IMR-90 (cell line): Measurements from ENCODE around the gene TSPO. TPM values are rescaled to one million over a fixed set of nuclear protein-coding genes. Genes with fewer than 3 reads are reported as not detected.

Experiments
- ATAC-seq: fragments of 200-7000 bp; cut with Tn5 transposase; 2 replicates; pipeline ENCODE4 v1.9.1; 2020; ENCODE audit warnings: low read depth, mild to moderate bottlenecking, moderate library complexity
- BruUV-seq: library from RNA; stranded (reverse); fragments of 400-500 nt; replicated peaks from 2 replicates; lab custom pipeline; 2021; lab: Mats Ljungman, UMichigan
- CTCF ChIA-PET: fragments of 300-600 bp; formaldehyde crosslinking; extraction: SDS; loops from one replicate; lab custom pipeline; 2021; ENCODE audit warnings: antibody characterized with exemption; lab: Yijun Ruan, JAX
- POLR2A ChIA-PET: fragments of 300-600 bp; sonication (Branson Sonifier 250); formaldehyde crosslinking; loops from one replicate; lab custom pipeline; 2022; ENCODE audit warnings: antibody characterized with exemption; ENCODE audit not compliant: unreplicated experiment; lab: Charles Lee
- DNase-seq: peaks from one replicate; pipeline ENCODE4 v3.0.0; 2013
- H2AFZ ChIP-seq: replicated peaks from 2 replicates; pipeline ENCODE3; 2013; ENCODE audit warnings: low read length, mild to moderate bottlenecking; ENCODE audit not compliant: poor library complexity
- H2AK5ac ChIP-seq: 2 replicates; pipeline ENCODE4 v1.6.1; 2013; ENCODE audit warnings: low read depth, low read length, inconsistent platforms
- H2AK9ac ChIP-seq: replicated peaks from 2 replicates; pipeline ENCODE3; 2013; ENCODE audit warnings: mild to moderate bottlenecking, low read depth, low read length, moderate library complexity; ENCODE audit not compliant: poor library complexity
- H2BK120ac ChIP-seq: 2 replicates; pipeline ENCODE4 v1.6.1; 2013; ENCODE audit warnings: low read depth, low read length, inconsistent platforms
- H2BK15ac ChIP-seq: 3 replicates; pipeline ENCODE4 v1.6.1; 2013; ENCODE audit warnings: low read depth, low read length, inconsistent platforms
- H2BK20ac ChIP-seq: 2 replicates; pipeline ENCODE4 v1.6.1; 2013; ENCODE audit warnings: low read depth, mild to moderate bottlenecking, inconsistent platforms, low read length, moderate library complexity
- H2BK5ac ChIP-seq: 2 replicates; pipeline ENCODE4 v1.6.1; 2013; ENCODE audit warnings: mild to moderate bottlenecking, low read depth, low read length, inconsistent platforms; ENCODE audit not compliant: poor library complexity, severe bottlenecking
- H3K14ac ChIP-seq: replicated peaks from 2 replicates; pipeline ENCODE4 v1.6.1; 2013; ENCODE audit warnings: low read depth, low read length, inconsistent platforms
- H3K18ac ChIP-seq: 2 replicates; pipeline ENCODE4 v1.6.1; 2013; ENCODE audit warnings: low read depth, low read length, control low read depth
- H3K23ac ChIP-seq: 2 replicates; pipeline ENCODE4 v1.6.1; 2013; ENCODE audit warnings: low read depth, low read length, inconsistent platforms
- H3K27ac ChIP-seq: 2 replicates; pipeline ENCODE4 v1.5.1; 2013; ENCODE audit warnings: mild to moderate bottlenecking, control low read depth, low read length; ENCODE audit not compliant: insufficient read depth
- H3K27me3 ChIP-seq: 2 replicates; pipeline ENCODE4 v1.6.1; 2013; ENCODE audit warnings: low read length; ENCODE audit not compliant: control insufficient read depth, insufficient read depth
- H3K36me3 ChIP-seq: 2 replicates; pipeline ENCODE4 v1.6.1; 2013; ENCODE audit warnings: low read length, mixed read lengths; ENCODE audit not compliant: control insufficient read depth, insufficient read depth
- H3K4ac ChIP-seq: 2 replicates; pipeline ENCODE4 v1.6.1; 2013; ENCODE audit warnings: low read depth, low read length, inconsistent platforms
- H3K4me1 ChIP-seq: 2 replicates; pipeline ENCODE4 v1.6.1; 2013; ENCODE audit warnings: low read length, mixed read lengths; ENCODE audit not compliant: control insufficient read depth, insufficient read depth
- H3K4me2 ChIP-seq: 2 replicates; pipeline ENCODE4 v1.6.1; 2013; ENCODE audit warnings: low read depth, mild to moderate bottlenecking, control low read depth, low read length, moderate library complexity
- H3K4me3 ChIP-seq: 2 replicates; pipeline ENCODE4 v1.5.1; 2013; ENCODE audit warnings: low read depth, mild to moderate bottlenecking, control low read depth, low read length, moderate library complexity; ENCODE audit not compliant: insufficient read depth
- H3K56ac ChIP-seq: 2 replicates; pipeline ENCODE4 v1.6.1; 2013; ENCODE audit warnings: low read length, inconsistent platforms; ENCODE audit not compliant: insufficient read depth; ENCODE audit errors: extremely low read depth
- H3K79me1 ChIP-seq, 2 experiments: 2 replicates each; pipeline ENCODE4 v1.6.1; 2013; ENCODE audit warnings: low read length in 2 of 2, inconsistent platforms in 1 of 2, low read depth in 1 of 2
- H3K9ac ChIP-seq: 2 replicates; pipeline ENCODE4 v1.6.1; 2013; ENCODE audit warnings: low read depth, low read length, control low read depth
- H3K9me1 ChIP-seq: 2 replicates; pipeline ENCODE4 v1.6.1; 2013; ENCODE audit warnings: low read length, inconsistent platforms; ENCODE audit not compliant: insufficient read depth
- H3K9me3 ChIP-seq: 2 replicates; pipeline ENCODE4 v1.6.1; 2013; ENCODE audit warnings: low read length; ENCODE audit not compliant: control insufficient read depth, insufficient read depth
- H4K20me1 ChIP-seq: 2 replicates; pipeline ENCODE4 v1.6.1; 2013; ENCODE audit warnings: low read length, inconsistent platforms; ENCODE audit not compliant: insufficient read depth
- H4K5ac ChIP-seq: 2 replicates; pipeline ENCODE4 v1.6.1; 2013; ENCODE audit warnings: mild to moderate bottlenecking, low read depth, low read length, control low read depth
- H4K8ac ChIP-seq, 2 experiments: 2 replicates each; pipeline ENCODE4 v1.6.1; 2013; ENCODE audit warnings: low read depth in 2 of 2, low read length in 2 of 2, control low read depth in 1 of 2, inconsistent platforms in 1 of 2
- H4K91ac ChIP-seq: 2 replicates; pipeline ENCODE4 v1.6.1; 2013; ENCODE audit warnings: low read depth, low read length, inconsistent platforms; ENCODE audit not compliant: insufficient read depth
- CEBPB ChIP-seq: IDR thresholded peaks from 2 replicates; pipeline ENCODE4 v1.6.1; 2012; ENCODE audit warnings: low read depth, low read length, improper control_type of control experiment
- CTCF ChIP-seq: conservative IDR thresholded peaks from 2 replicates; pipeline ENCODE4 v1.5.1; 2012; ENCODE audit warnings: mild to moderate bottlenecking, low read depth, low read length, improper control_type of control experiment
- ELK1 ChIP-seq: fragments of 150-350 bp; IDR thresholded peaks from 2 replicates; pipeline ENCODE4 v1.6.1; 2016; ENCODE audit warnings: low read depth, mild to moderate bottlenecking, low read length, moderate library complexity, borderline replicate concordance
- FOS ChIP-seq: fragments of 150-350 bp; IDR thresholded peaks from 2 replicates; pipeline ENCODE4 v1.6.1; 2016; ENCODE audit warnings: low read depth, low read length
- RCOR1 ChIP-seq: IDR thresholded peaks from 2 replicates; pipeline ENCODE4 v1.6.1; 2012; ENCODE audit warnings: mild to moderate bottlenecking, low read length, improper control_type of control experiment; ENCODE audit not compliant: insufficient replicate concordance
- SMC3 ChIP-seq: fragments of 150-350 bp; IDR thresholded peaks from 2 replicates; pipeline ENCODE4 v1.6.1; 2016; ENCODE audit warnings: low read depth, mild to moderate bottlenecking, antibody characterized with exemption, low read length, moderate library complexity
- WGBS, 2 experiments: methylation state at CpG; one replicate each; pipeline versions ENCODE4 v1.1.5 to v1.1.7; 2013; ENCODE audit warnings: missing lambda C conversion rate in 2 of 2; ENCODE audit not compliant: insufficient read length in 1 of 2; ENCODE audit errors: extremely low coverage in 2 of 2; 5-methylcytosine and 5-hydroxymethylcytosine counted together
- dilution Hi-C: fragments of 300-500 bp; cut with HindIII; formaldehyde crosslinking; loops from one replicate; pipeline ENCODE4 v1.14.3; 2018; ENCODE audit warnings: low sequenced_read_pairs; ENCODE audit not compliant: unreplicated experiment
- in situ Hi-C: fragments of 300-500 bp; cut with MboI; formaldehyde crosslinking; loops from 3 replicates; pipeline ENCODE4 v1.14.3; 2019; ENCODE audit warnings: low sequenced_read_pairs, inconsistent platforms, mixed read lengths
- intact Hi-C: fragments of 100-400 bp; cut with micrococcal nuclease; formaldehyde crosslinking; loops from 2 replicates; pipeline ENCODE4 v1.10.0; 2022
- polyA plus RNA-seq, 3 experiments: library from polyadenylated mRNA; depleted of rRNA; stranded (reverse); fragments of >200 nt; gene quantifications; 2 replicates each; pipeline ENCODE4 v1.2.3, GENCODE V29; 2012; ENCODE audit warnings: low replicate concordance in 1 of 3
- total RNA-seq: library from RNA; depleted of rRNA; stranded (reverse); fragments of >200 nt; gene quantifications from 2 replicates; pipeline ENCODE4 v1.2.3, GENCODE V29; 2012

TSPO gene
- total and polyA plus RNA-seq, 2 of the 4 experiments (the other 2 are of a cell fraction), result 115 to 297 TPM

- Histone ChIP-seq H3K18ac (no peak overlapping the region), H3K4me2 (no peak overlapping the region), H4K20me1 (no peaks in the 10 kb centered on the region), H3K56ac (no peak overlapping the region), H3K4me3 (no peak overlapping the region), H4K8ac (no peak overlapping the region), H3K23ac (no peak overlapping the region), H2AK9ac (no peak overlapping the region), H4K91ac (no peak overlapping the region), H2AFZ (no peak overlapping the region), H2BK5ac (no peak overlapping the region), H2BK15ac (no peak overlapping the region), H3K9me1 (no peaks in the 10 kb centered on the region), H3K27ac (no peak overlapping the region), H3K4ac (no peak overlapping the region), H3K36me3 (no peaks in the 10 kb centered on the region), H3K27me3 (peaks cover 27% of the 10 kb centered on the region), H2AK5ac (no peak overlapping the region), H2BK120ac (no peak overlapping the region), H3K9me3 (no peaks in the 10 kb centered on the region), H3K79me1 (no peaks in the 10 kb centered on the region), H3K4me1 (no peaks in the 10 kb centered on the region), H3K14ac (no peak overlapping the region), H2BK20ac (no peak overlapping the region), H3K9ac (no peak overlapping the region), H4K5ac (no peak overlapping the region)
- ATAC-seq (no peak), DNase-seq (no peak)
- ChIA-PET POLR2A (no interaction called here), CTCF (no interaction called here)
- intact Hi-C loops (no loop called here), dilution Hi-C loops (no loop called here), in situ Hi-C loops (no loop called here)
- TF ChIP-seq ELK1 (no peak), RCOR1 (no peak), CEBPB (no peak), FOS (no peak), CTCF (no peak), SMC3 (no peak)
- BruUV-seq, result no TSS peak
- WGBS, 2 experiments, result 73% methylated on average over 3 of the region's 7 CpGs; no CpG with 5 or more reads in 1 of the 2 experiments
Measured at GRCh38 chr22:43116932-43117331, 34.4 kb upstream of the TSPO start.
